Cardiac septum (tissue), 1 donor: ENCODE data around the gene PAK2. TPM values are rescaled to one million over a fixed set of nuclear protein-coding genes. Genes with fewer than 3 reads are reported as not detected.
"Not testable (repeated sequence)": the region's sequence is repeated elsewhere in the genome, so short reads cannot be mapped to it uniquely, and the experiment has no call there.

ENCODE experiments used
- DNase-seq: peaks from one replicate; pipeline ENCODE4 v3.0.0-alpha.2; 2020; ENCODE audit warnings: low spot score
- intact Hi-C: fragments of 100-400 bp; cut with DNase I; formaldehyde crosslinking; loops from one replicate; pipeline ENCODE4 v1.14.0; 2022
- total RNA-seq: library from RNA; stranded (reverse); fragmentation: NEBNext Ultra II Directional; extraction: Animal tissue kit (Norgen Biotek cat#: 25700); gene quantifications from one replicate; pipeline ENCODE4 v1.2.1, GENCODE V29; 2021
- donor health status: DM: no; HTN: no; CAD: no.

PAK2 gene
- total RNA-seq, 1 donor from 2014 or later: 43.3 TPM

- DNase-seq: no peak
- intact Hi-C loops: no loop called here
Measured at GRCh38 chr3:196726788-196727675, 12.6 kb upstream of the PAK2 start.

- intact Hi-C loops: no loop called here
- no peak for DNase-seq
Measured at GRCh38 chr3:196735751-196736150, 3.9 kb upstream of the PAK2 start.

- intact Hi-C loops: no loop called here
- no peak for DNase-seq
Measured at GRCh38 chr3:196736670-196737374, 2.8 kb upstream of the PAK2 start.

- intact Hi-C loops: no loop called here
- DNase-seq: no peak
Measured at GRCh38 chr3:196737655-196738054, 2.0 kb upstream of the PAK2 start.

GRCh38 chr3:196740481-196741248, 1.0 kb downstream of the PAK2 start:
- intact Hi-C loops: no loop called here

GRCh38 chr3:196741249-196741889, 1.7 kb downstream of the PAK2 start:
- DNase-seq: no peak
- intact Hi-C loops: no loop called here

More at GRCh38 chr3:196740481-196741248, 1.0 kb downstream of the PAK2 start:
- DNase-seq: no peak

GRCh38 chr3:196743569-196743968, 3.9 kb downstream of the PAK2 start:
- intact Hi-C loops, DNase-seq: not testable (repeated sequence)

- intact Hi-C loops: no loop called here
- no peak for DNase-seq
Measured at GRCh38 chr3:196749125-196749524, 9.5 kb downstream of the PAK2 start.

GRCh38 chr3:196753201-196753600, 13.5 kb downstream of the PAK2 start:
- intact Hi-C loops: no loop called here

GRCh38 chr3:196754091-196754981, 14.7 kb downstream of the PAK2 start:
- no peak for DNase-seq
- intact Hi-C loops: no loop called here

More at GRCh38 chr3:196753201-196753600, 13.5 kb downstream of the PAK2 start:
- no peak for DNase-seq

GRCh38 chr3:196756732-196757131, 17.1 kb downstream of the PAK2 start:
- DNase-seq: no peak
- intact Hi-C loops: no loop called here

- intact Hi-C loops: no loop called here
- no peak for DNase-seq
Measured at GRCh38 chr3:196757876-196758739, 18.5 kb downstream of the PAK2 start.

GRCh38 chr3:196763179-196763578, 23.5 kb downstream of the PAK2 start:
- DNase-seq: no peak
- intact Hi-C loops: no loop called here

GRCh38 chr3:196765454-196765853, 25.8 kb downstream of the PAK2 start:
- intact Hi-C loops: no loop called here

GRCh38 chr3:196771067-196771466, 31.4 kb downstream of the PAK2 start:
- intact Hi-C loops: no loop called here
- no peak for DNase-seq

More at GRCh38 chr3:196765454-196765853, 25.8 kb downstream of the PAK2 start:
- no peak for DNase-seq

GRCh38 chr3:196772102-196772501, 32.4 kb downstream of the PAK2 start:
- no peak for DNase-seq
- intact Hi-C loops: no loop called here

- intact Hi-C loops: no loop called here
- no peak for DNase-seq
Measured at GRCh38 chr3:196772897-196773296, 33.2 kb downstream of the PAK2 start.
